Measurements from ENCODE around the gene JAZF1.

DNA sequence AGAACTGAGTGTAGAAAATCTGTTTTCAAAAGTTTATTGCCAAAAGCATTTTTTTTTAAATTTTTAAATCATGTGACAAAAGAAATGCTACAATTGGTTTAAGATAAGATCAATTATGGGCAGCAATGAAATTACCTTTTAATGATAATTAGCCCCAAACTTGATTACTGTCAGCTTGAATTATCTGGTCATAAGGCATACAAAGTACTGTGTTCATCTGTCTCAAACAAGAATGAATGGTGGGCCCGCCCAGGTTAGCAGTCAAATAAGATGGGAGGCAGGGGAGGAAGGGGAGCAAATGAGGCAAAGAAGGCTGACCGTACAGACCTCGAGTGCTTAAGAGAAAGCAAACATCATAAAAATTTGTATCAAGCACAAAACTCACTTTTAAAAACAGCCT lies 68.1 kb downstream of the JAZF1 start:
- TF ChIP-seq, protein P1, sequence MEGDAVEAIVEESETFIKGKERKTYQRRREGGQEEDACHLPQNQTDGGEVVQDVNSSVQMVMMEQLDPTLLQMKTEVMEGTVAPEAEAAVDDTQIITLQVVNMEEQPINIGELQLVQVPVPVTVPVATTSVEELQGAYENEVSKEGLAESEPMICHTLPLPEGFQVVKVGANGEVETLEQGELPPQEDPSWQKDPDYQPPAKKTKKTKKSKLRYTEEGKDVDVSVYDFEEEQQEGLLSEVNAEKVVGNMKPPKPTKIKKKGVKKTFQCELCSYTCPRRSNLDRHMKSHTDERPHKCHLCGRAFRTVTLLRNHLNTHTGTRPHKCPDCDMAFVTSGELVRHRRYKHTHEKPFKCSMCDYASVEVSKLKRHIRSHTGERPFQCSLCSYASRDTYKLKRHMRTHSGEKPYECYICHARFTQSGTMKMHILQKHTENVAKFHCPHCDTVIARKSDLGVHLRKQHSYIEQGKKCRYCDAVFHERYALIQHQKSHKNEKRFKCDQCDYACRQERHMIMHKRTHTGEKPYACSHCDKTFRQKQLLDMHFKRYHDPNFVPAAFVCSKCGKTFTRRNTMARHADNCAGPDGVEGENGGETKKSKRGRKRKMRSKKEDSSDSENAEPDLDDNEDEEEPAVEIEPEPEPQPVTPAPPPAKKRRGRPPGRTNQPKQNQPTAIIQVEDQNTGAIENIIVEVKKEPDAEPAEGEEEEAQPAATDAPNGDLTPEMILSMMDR (IDR thresholded peaks at IDR 0.05) = no peak
- no peak for TF ChIP-seq POLR2A (IDR thresholded peaks at IDR 0.05)
